Prostate gland (tissue), 2 donors: ENCODE data around the gene BCL6B.

Source experiments
- CTCF ChIP-seq, 4 experiments: fragments of 200-600 bp in 2 of 4; fragments of 450-650 bp in 2 of 4; sonication (generic) in 2 of 4; IDR thresholded peaks; 1 replicate in 3 of 4; 2 replicates in 1 of 4; pipeline ENCODE4 v1.5.1; 2016 to 2019; ENCODE audit warnings: antibody characterized with exemption in 4 of 4, mild to moderate bottlenecking in 2 of 4, moderate library complexity in 2 of 4
- POLR2A ChIP-seq: fragments of 450-650 bp; IDR thresholded peaks from one replicate; pipeline ENCODE4 v1.6.1; 2016; ENCODE audit warnings: antibody characterized with exemption, mild to moderate bottlenecking
- POLR2AphosphoS5 ChIP-seq: sonication (generic); formaldehyde crosslinking; IDR thresholded peaks from one replicate; pipeline ENCODE4 v1.6.1; 2017; ENCODE audit warnings: antibody characterized with exemption

- TF ChIP-seq POLR2AphosphoS5 (no peak), POLR2A (no peak), CTCF (IDR thresholded peaks at IDR 0.05) (no peak)
Observed at GRCh38 chr17:7010523-7010922, 12.3 kb upstream of the BCL6B start.
